T47D (cell line): Measurements from ENCODE around the gene ANKRD12.

ENCODE experiments used
- DNase-seq, 2 experiments: peaks; one replicate each; pipeline versions ENCODE4 v3.0.0 to v3.0.0-alpha.2; 2011 to 2012; ENCODE audit warnings: low read depth in 1 of 2, low spot score in 1 of 2
- JUND ChIP-seq: IDR thresholded peaks from 2 replicates; pipeline ENCODE4 v1.6.1; 2012; ENCODE audit warnings: low read depth
- in situ Hi-C: cut with HindIII; loops from 2 replicates; pipeline ENCODE4 v1.10.0; 2016; ENCODE audit warnings: low sequenced_read_pairs, low pct_unique_long_range_greater_than_20kb

ANKRD12 gene

GRCh38 chr18:9283791-9284190 is 147.2 kb downstream of the ANKRD12 start:
- DNase-seq = no peak
- TF ChIP-seq JUND = no peak
- in situ Hi-C loops = no loop called here

GRCh38 chr18:9285604-9286003 is 149.0 kb downstream of the ANKRD12 start:
- no peak for TF ChIP-seq JUND
- in situ Hi-C loops = no loop called here
- DNase-seq = no peak

GRCh38 chr18:9287036-9287435 is 150.5 kb downstream of the ANKRD12 start:
- TF ChIP-seq JUND = no peak
- no peak for DNase-seq
- in situ Hi-C loops = no loop called here

GRCh38 chr18:9289698-9290097 is 153.1 kb downstream of the ANKRD12 start:
- DNase-seq = no peak
- TF ChIP-seq JUND = no peak
- in situ Hi-C loops = no loop called here

- in situ Hi-C loops = no loop called here
- no peak for TF ChIP-seq JUND
- no peak for DNase-seq
These were observed 153.6 kb downstream of the ANKRD12 start for GRCh38 chr18:9290156-9290555.

- no peak for TF ChIP-seq JUND
- DNase-seq = no peak
- in situ Hi-C loops = no loop called here
These were observed 155.5 kb downstream of the ANKRD12 start for GRCh38 chr18:9292047-9292446.

- TF ChIP-seq JUND = no peak
- no peak for DNase-seq
- in situ Hi-C loops = no loop called here
These were observed 157.4 kb downstream of the ANKRD12 start for GRCh38 chr18:9293948-9294347.

GRCh38 chr18:9296233-9297006 is 159.8 kb downstream of the ANKRD12 start:
- DNase-seq = no peak
- in situ Hi-C loops = no loop called here
- no peak for TF ChIP-seq JUND

GRCh38 chr18:9297007-9297393 is 160.4 kb downstream of the ANKRD12 start:
- no peak for TF ChIP-seq JUND
- in situ Hi-C loops = no loop called here
- no peak for DNase-seq

GRCh38 chr18:9304388-9305070 is 167.9 kb downstream of the ANKRD12 start:
- no peak for TF ChIP-seq JUND
- DNase-seq = no peak
- in situ Hi-C loops = no loop called here

- no peak for TF ChIP-seq JUND
- in situ Hi-C loops = no loop called here
- no peak for DNase-seq
These were observed 182.8 kb downstream of the ANKRD12 start for GRCh38 chr18:9319333-9319732.

GRCh38 chr18:9321017-9321452 is 184.5 kb downstream of the ANKRD12 start:
- TF ChIP-seq JUND = no peak
- DNase-seq = no peak
- in situ Hi-C loops = no loop called here

GRCh38 chr18:9321736-9322135 is 185.2 kb downstream of the ANKRD12 start:
- TF ChIP-seq JUND = no peak
- in situ Hi-C loops = no loop called here
- no peak for DNase-seq
